OCI-LY3 (cell line): ENCODE data around the gene MAGED4.
"Not testable (repeated sequence)": the region's sequence is repeated elsewhere in the genome, so short reads cannot be mapped to it uniquely, and the experiment has no call there.

Experiments
- CTCF ChIP-seq: fragments of 200-600, 300-600 bp; sonication (generic); IDR thresholded peaks from 2 replicates; pipeline ENCODE4 v1.5.1; 2014; ENCODE audit warnings: antibody characterized with exemption, low read length, low read depth
- EZH2phosphoT487 ChIP-seq: fragments of 200-600 bp; shearing (Covaris generic); IDR thresholded peaks from 2 replicates; pipeline ENCODE4 v1.6.1; 2018; ENCODE audit warnings: antibody characterized with exemption, mixed run types, low read depth

- TF ChIP-seq EZH2phosphoT487, CTCF: not testable (repeated sequence)
Observed at GRCh38 chrX:52171055-52171454, 13.6 kb upstream of the MAGED4 start.
